SK-N-SH treated with all-trans-retinoic acid at 6 μM for 48 hours (cell line): ENCODE data around the gene SLC52A3.
A peak's percentile ranks its signal among the peaks of the same experiment; 100 is the strongest.

Experiments used
- ATAC-seq: fragments of 200-7000 bp; cut with Tn5 transposase; 3 replicates; pipeline ENCODE4 v1.9.1; 2020; ENCODE audit warnings: mild to moderate bottlenecking, moderate library complexity
- BACH2 ChIP-seq: fragments of 250-450 bp; sonication (Bioruptor Pico); IDR thresholded peaks from 2 replicates; pipeline ENCODE4 v1.9.0; 2021; ENCODE audit warnings: mild to moderate bottlenecking, borderline replicate concordance
- CREB5 ChIP-seq: fragments of 250-450 bp; sonication (Bioruptor Pico); IDR thresholded peaks from 2 replicates; pipeline ENCODE4 v1.5.1; 2020; ENCODE audit warnings: low read depth, mild to moderate bottlenecking, moderate library complexity
- CSDC2 ChIP-seq: fragments of 250-450 bp; sonication (Bioruptor Pico); IDR thresholded peaks from 2 replicates; pipeline ENCODE4 v1.5.0; 2020; ENCODE audit warnings: mild to moderate bottlenecking, moderate library complexity
- CSRNP3 ChIP-seq: fragments of 250-450 bp; sonication (Bioruptor Pico); IDR thresholded peaks from 2 replicates; pipeline ENCODE4 v1.5.1; 2021; ENCODE audit warnings: mild to moderate bottlenecking, moderate library complexity
- ESRRG ChIP-seq: fragments of 250-450 bp; sonication (Bioruptor Pico); IDR thresholded peaks from 2 replicates; pipeline ENCODE4 v1.6.1; 2021; ENCODE audit warnings: mild to moderate bottlenecking
- GLIS3 ChIP-seq: fragments of 250-450 bp; sonication (Bioruptor Pico); IDR thresholded peaks from 2 replicates; pipeline ENCODE4 v1.5.0; 2020; ENCODE audit warnings: mild to moderate bottlenecking, moderate library complexity
- ISL1 ChIP-seq: fragments of 250-450 bp; sonication (Bioruptor Pico); IDR thresholded peaks from 2 replicates; pipeline ENCODE4 v2.1.2; 2022; ENCODE audit warnings: mild to moderate bottlenecking, moderate library complexity
- PATZ1 ChIP-seq: fragments of 250-450 bp; sonication (Bioruptor Pico); IDR thresholded peaks from 2 replicates; pipeline ENCODE4 v1.8.0; 2020; ENCODE audit warnings: mild to moderate bottlenecking, moderate library complexity, borderline replicate concordance
- POU6F1 ChIP-seq: fragments of 250-450 bp; sonication (Bioruptor Pico); IDR thresholded peaks from 2 replicates; pipeline ENCODE4 v1.8.0; 2021; ENCODE audit warnings: low read depth, mild to moderate bottlenecking, moderate library complexity, borderline replicate concordance
- RARB ChIP-seq: fragments of 250-450 bp; sonication (Bioruptor Pico); IDR thresholded peaks from 2 replicates; pipeline ENCODE4 v1.8.0; 2021; ENCODE audit warnings: mild to moderate bottlenecking, moderate library complexity
- SNAI2 ChIP-seq: fragments of 250-450 bp; sonication (Bioruptor Pico); IDR thresholded peaks from 2 replicates; pipeline ENCODE4 v1.5.0; 2020; ENCODE audit warnings: mild to moderate bottlenecking, moderate library complexity
- TOX ChIP-seq: fragments of 250-450 bp; sonication (Bioruptor Pico); IDR thresholded peaks from 2 replicates; pipeline ENCODE4 v1.8.0; 2021; ENCODE audit warnings: mild to moderate bottlenecking, moderate library complexity, borderline replicate concordance
- TSHZ2 ChIP-seq: fragments of 250-450 bp; sonication (Bioruptor Pico); IDR thresholded peaks from 2 replicates; pipeline ENCODE4 v1.5.0; 2020; ENCODE audit warnings: mild to moderate bottlenecking, moderate library complexity
- ZC3H10 ChIP-seq: fragments of 250-450 bp; sonication (Bioruptor Pico); IDR thresholded peaks from 2 replicates; pipeline ENCODE4 v1.5.1; 2021; ENCODE audit warnings: mild to moderate bottlenecking, moderate library complexity
- ZFP3 ChIP-seq: fragments of 250-450 bp; sonication (Bioruptor Pico); IDR thresholded peaks from 2 replicates; pipeline ENCODE4 v1.5.0; 2020; ENCODE audit warnings: mild to moderate bottlenecking, moderate library complexity
- ZFP30 ChIP-seq: fragments of 450-650 bp; formaldehyde crosslinking; IDR thresholded peaks from 2 replicates; pipeline ENCODE4 v1.5.0; 2022; ENCODE audit warnings: mild to moderate bottlenecking, moderate library complexity
- ZNF70 ChIP-seq: fragments of 450-650 bp; formaldehyde crosslinking; IDR thresholded peaks from 2 replicates; pipeline ENCODE4 v1.5.0; 2020; ENCODE audit warnings: mild to moderate bottlenecking, moderate library complexity
- ZNF8 ChIP-seq: fragments of 450-650 bp; formaldehyde crosslinking; IDR thresholded peaks from 2 replicates; pipeline ENCODE4 v1.5.0; 2020; ENCODE audit warnings: mild to moderate bottlenecking, moderate library complexity

SLC52A3 gene

GRCh38 chr20:768426-768978 lies at the start of gene SLC52A3:
TSS of gene SLC52A3 (minus strand) at chr20:768500. CDS start at chr20:765774, 2,726 bp downstream.
- ATAC-seq = peak; percentile 60; the same call in 2 of the 3 replicates
- no peak for TF ChIP-seq ZNF70
- no peak for TF ChIP-seq GLIS3 (CRISPR knock-in tag)
- TF ChIP-seq ZFP30 (CRISPR knock-in tag) = no peak
- TF ChIP-seq CSDC2 (CRISPR knock-in tag) = no peak
- TF ChIP-seq BACH2 (CRISPR knock-in tag) = no peak
- TF ChIP-seq TOX = no peak
- no peak for TF ChIP-seq POU6F1 (CRISPR knock-in tag)
- TF ChIP-seq PATZ1 (CRISPR knock-in tag) = no peak
- TF ChIP-seq CSRNP3 (CRISPR knock-in tag) = no peak
- no peak for TF ChIP-seq TSHZ2 (CRISPR knock-in tag)
- TF ChIP-seq RARB (CRISPR knock-in tag) = no peak
- no peak for TF ChIP-seq ISL1 (CRISPR knock-in tag)

GRCh38 chr20:815914-816606 lies 47.8 kb upstream of the SLC52A3 start:
- no peak for TF ChIP-seq ESRRG (CRISPR knock-in tag)
- no peak for TF ChIP-seq ZFP3 (CRISPR knock-in tag)
- TF ChIP-seq ZC3H10 (CRISPR knock-in tag) = no peak
- peak; percentile 76 for ATAC-seq

GRCh38 chr20:815226-815625 lies 46.9 kb upstream of the SLC52A3 start:
- TF ChIP-seq POU6F1 (CRISPR knock-in tag) = no peak
- TF ChIP-seq ESRRG (CRISPR knock-in tag) = no peak
- TF ChIP-seq, all 23 proteins: peak for 0
- no peak for ATAC-seq

- ATAC-seq = no peak
- TF ChIP-seq ZC3H10 (CRISPR knock-in tag) = no peak
- no peak for TF ChIP-seq BACH2 (CRISPR knock-in tag)
- no peak for TF ChIP-seq TOX
- no peak for TF ChIP-seq RARB (CRISPR knock-in tag)
- TF ChIP-seq CREB5 (CRISPR knock-in tag) = no peak
- no peak for TF ChIP-seq ZNF8 (CRISPR knock-in tag)
- no peak for TF ChIP-seq CSDC2 (CRISPR knock-in tag)
- no peak for TF ChIP-seq POU6F1 (CRISPR knock-in tag)
- TF ChIP-seq ZFP3 (CRISPR knock-in tag) = no peak
- TF ChIP-seq ZFP30 (CRISPR knock-in tag) = no peak
- TF ChIP-seq ESRRG (CRISPR knock-in tag) = no peak
- no peak for TF ChIP-seq SNAI2 (CRISPR knock-in tag)
- TF ChIP-seq ISL1 (CRISPR knock-in tag) = no peak
Observed at GRCh38 chr20:813390-813789, 45.1 kb upstream of the SLC52A3 start.
